ENCODE results near the gene OR56A3.

OR56A3 gene

GRCh38 chr11:5941951-5942350, at the start of gene OR56A3:
OR56A3 (plus strand) TSS chr11:5942251; CDS start chr11:5947347, 5,096 bp downstream.
- no peak for TF ChIP-seq CTCF (IDR thresholded peaks at IDR 0.05; ENCODE audit: borderline replicate concordance, insufficient read depth, low read depth, low read length)

GRCh38 chr11:5892908-5893307, 49.1 kb upstream of the OR56A3 start, which contains the start of gene OR52E5:
OR52E5 (plus strand) TSS chr11:5893208; CDS start chr11:5900777, 7,569 bp downstream.
- no peak within 1 kb of the TSS for H3K4me3 ChIP-seq (ENCODE audit: low read depth, low read length)
- no peak for TF ChIP-seq CTCF (IDR thresholded peaks at IDR 0.05; ENCODE audit: borderline replicate concordance, insufficient read depth, low read depth, low read length)

More at GRCh38 chr11:5941951-5942350, at the start of gene OR56A3:
- no peak within 1 kb of the TSS for H3K4me3 ChIP-seq (ENCODE audit: low read depth, low read length)

- TF ChIP-seq CTCF (IDR thresholded peaks at IDR 0.05; ENCODE audit: borderline replicate concordance, insufficient read depth, low read depth, low read length) = no peak
- no peak overlapping the region for H3K4me3 ChIP-seq (ENCODE audit: low read depth, low read length)
These were observed 42.5 kb upstream of the OR56A3 start for GRCh38 chr11:5899534-5899933.

GRCh38 chr11:5910540-5910939, 31.5 kb upstream of the OR56A3 start:
- no peak for TF ChIP-seq CTCF (IDR thresholded peaks at IDR 0.05; ENCODE audit: borderline replicate concordance, insufficient read depth, low read depth, low read length)
- H3K4me3 ChIP-seq (ENCODE audit: low read depth, low read length) = no peak overlapping the region

- no peak overlapping the region for H3K4me3 ChIP-seq (ENCODE audit: low read depth, low read length)
- no peak for TF ChIP-seq CTCF (IDR thresholded peaks at IDR 0.05; ENCODE audit: borderline replicate concordance, insufficient read depth, low read depth, low read length)
These were observed 19.2 kb upstream of the OR56A3 start for GRCh38 chr11:5922749-5923426.

GRCh38 chr11:5923427-5923776, 18.6 kb upstream of the OR56A3 start:
- no peak for TF ChIP-seq CTCF (IDR thresholded peaks at IDR 0.05; ENCODE audit: borderline replicate concordance, insufficient read depth, low read depth, low read length)
- no peak overlapping the region for H3K4me3 ChIP-seq (ENCODE audit: low read depth, low read length)

GRCh38 chr11:5923794-5924193, 18.3 kb upstream of the OR56A3 start:
- H3K4me3 ChIP-seq (ENCODE audit: low read depth, low read length) = no peak overlapping the region
- TF ChIP-seq CTCF (IDR thresholded peaks at IDR 0.05; ENCODE audit: borderline replicate concordance, insufficient read depth, low read depth, low read length) = no peak
